ENCODE measurements around the gene PPM1M.

PPM1M gene, protein sequence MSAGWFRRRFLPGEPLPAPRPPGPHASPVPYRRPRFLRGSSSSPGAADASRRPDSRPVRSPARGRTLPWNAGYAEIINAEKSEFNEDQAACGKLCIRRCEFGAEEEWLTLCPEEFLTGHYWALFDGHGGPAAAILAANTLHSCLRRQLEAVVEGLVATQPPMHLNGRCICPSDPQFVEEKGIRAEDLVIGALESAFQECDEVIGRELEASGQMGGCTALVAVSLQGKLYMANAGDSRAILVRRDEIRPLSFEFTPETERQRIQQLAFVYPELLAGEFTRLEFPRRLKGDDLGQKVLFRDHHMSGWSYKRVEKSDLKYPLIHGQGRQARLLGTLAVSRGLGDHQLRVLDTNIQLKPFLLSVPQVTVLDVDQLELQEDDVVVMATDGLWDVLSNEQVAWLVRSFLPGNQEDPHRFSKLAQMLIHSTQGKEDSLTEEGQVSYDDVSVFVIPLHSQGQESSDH

DNA sequence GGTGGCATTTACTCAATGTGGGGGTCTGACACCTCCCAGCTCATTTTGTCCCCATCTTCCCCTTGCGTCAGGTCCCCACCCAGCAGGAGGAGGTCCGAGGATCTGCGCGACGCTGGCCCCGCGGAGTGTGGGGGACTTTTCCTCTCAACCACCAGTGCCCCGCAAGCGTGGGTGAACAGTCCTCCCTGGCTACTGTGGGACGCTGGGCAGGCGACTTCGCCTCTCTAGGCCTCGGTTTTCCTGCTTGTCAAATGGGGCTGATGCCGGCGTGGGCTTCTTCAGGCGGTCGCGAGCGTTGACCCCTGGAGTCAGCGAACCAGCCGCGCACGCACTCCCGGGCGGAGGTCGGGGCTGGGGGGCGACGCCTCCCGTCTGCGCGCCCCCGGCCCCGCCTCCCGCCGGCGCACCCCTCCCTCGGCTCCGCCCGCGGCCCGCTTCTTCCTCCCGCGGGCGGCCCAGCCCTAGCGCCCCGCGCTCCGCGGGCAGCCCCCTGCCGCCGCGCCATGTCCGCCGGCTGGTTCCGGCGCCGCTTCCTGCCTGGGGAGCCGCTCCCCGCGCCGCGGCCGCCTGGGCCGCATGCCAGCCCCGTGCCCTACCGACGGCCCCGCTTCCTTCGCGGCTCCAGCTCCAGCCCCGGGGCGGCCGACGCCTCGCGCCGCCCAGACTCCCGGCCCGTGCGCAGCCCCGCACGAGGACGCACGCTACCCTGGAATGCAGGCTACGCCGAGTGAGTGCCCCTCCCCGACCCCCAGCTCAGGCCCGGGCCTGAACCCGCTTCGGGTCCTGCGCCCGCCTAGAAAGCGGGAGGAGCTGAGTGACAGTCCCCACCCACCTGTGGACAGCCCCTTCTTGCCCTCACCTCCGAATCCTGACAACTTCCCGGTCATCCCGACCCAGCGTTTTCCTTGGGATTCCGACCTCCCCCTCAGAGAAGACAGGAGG lies at the start of gene PPM1M:
PPM1M (plus strand) TSS at position 438 of the 942 bp plus-strand sequence; CDS start at position 504, 66 bp downstream.
- DNase-seq (ENCODE audit: low spot score) = peak; percentile 77

DNA sequence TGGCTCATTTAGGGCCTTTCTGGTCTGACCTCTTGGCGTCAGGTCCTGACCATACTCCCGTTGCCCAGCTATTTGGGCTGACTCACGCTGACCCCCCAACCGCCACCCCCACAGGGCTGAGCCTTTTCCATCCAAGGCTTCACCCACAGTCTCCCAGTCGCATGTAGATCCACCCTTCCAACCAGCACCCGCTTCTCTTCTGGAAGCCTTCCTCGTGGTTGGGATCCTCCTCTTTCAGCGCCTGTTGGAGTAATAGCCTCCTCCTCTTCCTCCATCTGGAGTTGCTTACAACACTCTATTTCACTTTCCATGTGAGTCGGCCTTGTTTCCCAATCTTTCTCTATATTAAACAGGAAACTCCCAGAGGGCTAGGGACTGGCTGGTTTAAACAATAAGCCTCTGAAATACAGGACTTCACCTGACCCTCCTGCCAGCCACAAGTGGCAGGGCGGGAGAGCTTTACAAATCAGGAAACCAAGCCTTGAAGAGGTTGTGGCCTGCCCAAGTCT lies 49.7 kb upstream of the PPM1M start:
- DNase-seq (ENCODE audit: low spot score) = no peak

DNA sequence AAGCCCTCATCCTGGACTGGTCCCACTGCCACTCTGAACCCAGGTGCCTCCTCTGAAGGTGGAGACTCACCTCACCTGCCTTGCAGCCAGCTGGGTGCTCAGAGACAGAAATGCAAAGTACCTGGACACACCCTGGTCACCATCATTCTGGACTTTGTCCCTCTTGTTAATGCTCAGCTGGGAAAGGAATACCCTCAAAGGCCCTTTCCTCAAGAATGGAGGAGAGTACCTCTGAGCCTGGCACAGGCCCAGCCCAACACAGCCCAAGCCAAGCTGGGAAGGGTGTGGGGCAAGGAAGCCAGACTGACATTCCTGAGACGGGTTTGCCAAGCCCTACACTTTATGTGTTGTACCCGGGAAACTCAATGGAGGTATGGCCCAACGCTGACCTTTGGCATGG lies 48.6 kb upstream of the PPM1M start:
- DNase-seq (ENCODE audit: low spot score) = no peak

DNA sequence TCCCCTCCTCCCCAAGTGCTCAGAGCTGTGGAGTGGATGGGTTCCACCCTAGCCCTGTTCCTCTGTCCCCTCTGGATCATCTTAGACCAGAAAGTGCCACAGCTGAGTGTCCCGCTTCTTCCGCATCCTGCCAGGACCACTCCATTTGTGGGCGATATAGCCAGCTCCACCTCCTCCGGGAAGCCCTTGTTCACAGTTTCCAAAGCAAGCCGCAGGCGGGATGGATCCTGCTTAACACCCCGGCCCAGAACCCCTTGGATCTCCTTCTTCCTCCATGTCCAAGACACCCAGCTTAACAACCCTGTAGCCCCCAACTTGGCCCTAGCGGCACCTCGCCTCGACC lies 48.1 kb upstream of the PPM1M start:
- DNase-seq (ENCODE audit: low spot score) = no peak

DNA sequence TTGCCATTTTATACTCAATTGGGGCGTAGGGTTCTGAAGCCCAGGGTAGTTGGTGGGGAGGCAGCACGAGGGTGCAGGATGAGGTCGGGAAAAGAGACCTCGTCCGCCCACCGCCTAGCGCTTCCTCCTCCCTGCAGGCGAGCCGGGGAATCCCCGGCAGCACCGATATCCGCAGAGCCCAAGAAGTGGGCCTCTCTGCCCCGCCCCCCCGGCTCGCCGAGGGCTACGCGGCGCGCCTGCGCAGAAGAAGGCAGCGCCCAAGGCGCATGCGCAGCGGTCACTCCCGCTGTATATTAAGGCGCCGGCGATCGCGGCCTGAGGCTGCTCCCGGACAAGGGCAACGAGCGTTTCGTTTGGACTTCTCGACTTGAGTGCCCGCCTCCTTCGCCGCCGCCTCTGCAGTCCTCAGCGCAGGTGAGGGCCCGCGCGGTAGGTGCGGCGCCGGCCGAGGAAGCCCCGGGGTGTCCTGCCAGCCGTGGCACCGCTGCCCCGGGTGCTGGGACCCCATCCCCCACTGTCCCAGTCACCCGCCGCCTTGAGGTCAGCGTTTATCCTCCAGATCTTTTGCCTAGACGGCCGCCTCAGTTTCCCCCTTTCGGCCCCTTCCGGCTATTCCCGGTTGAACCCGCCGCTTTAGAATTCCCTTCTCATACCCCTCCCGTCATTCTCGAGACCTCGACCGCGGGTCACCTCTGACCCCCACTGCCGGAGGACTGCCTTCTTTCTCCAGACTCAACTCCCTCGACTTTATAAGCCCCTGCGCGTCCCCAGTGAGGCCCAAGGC lies 47.5 kb upstream of the PPM1M start, which contains the start of gene ALAS1:
ALAS1 (plus strand) TSS at position 319 of the 784 bp plus-strand sequence. CDS start 1,082 bp downstream, outside the sequence.
- peak; percentile 90 for DNase-seq (ENCODE audit: low spot score)

DNA sequence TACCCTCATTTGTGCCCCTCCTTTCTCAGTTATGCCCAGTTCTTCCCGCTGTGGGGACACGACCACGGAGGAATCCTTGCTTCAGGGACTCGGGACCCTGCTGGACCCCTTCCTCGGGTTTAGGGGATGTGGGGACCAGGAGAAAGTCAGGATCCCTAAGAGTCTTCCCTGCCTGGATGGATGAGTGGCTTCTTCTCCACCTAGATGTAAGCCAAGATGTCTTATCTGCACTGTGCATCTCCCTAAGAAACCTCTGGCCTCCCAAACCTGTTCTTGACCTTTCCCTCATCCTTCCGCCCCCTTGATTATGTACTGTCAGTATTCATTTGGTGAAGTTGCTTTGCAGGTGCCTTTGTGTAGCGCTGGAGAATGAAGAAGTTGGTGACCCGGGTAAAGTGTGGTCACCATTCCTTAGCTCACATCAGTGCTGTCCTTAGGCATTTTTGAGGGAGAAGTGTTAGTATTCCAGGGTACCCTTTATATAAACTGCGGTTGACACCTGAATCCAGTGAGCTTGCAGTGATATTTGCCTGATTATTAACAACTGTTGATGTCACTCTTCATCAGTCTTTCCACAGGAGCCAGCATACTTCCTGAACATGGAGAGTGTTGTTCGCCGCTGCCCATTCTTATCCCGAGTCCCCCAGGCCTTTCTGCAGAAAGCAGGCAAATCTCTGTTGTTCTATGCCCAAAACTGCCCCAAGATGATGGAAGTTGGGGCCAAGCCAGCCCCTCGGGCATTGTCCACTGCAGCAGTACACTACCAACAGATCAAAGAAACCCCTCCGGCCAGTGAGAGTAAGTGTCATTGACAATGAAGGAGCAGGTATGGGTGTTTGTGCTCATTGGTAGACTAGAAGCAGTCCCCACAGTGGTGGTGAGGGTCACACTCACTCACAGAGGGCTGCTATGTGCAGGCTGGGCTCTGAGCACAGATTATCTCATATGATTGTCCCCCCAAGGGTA lies 46.6 kb upstream of the PPM1M start:
- DNase-seq (ENCODE audit: low spot score) = no peak

DNA sequence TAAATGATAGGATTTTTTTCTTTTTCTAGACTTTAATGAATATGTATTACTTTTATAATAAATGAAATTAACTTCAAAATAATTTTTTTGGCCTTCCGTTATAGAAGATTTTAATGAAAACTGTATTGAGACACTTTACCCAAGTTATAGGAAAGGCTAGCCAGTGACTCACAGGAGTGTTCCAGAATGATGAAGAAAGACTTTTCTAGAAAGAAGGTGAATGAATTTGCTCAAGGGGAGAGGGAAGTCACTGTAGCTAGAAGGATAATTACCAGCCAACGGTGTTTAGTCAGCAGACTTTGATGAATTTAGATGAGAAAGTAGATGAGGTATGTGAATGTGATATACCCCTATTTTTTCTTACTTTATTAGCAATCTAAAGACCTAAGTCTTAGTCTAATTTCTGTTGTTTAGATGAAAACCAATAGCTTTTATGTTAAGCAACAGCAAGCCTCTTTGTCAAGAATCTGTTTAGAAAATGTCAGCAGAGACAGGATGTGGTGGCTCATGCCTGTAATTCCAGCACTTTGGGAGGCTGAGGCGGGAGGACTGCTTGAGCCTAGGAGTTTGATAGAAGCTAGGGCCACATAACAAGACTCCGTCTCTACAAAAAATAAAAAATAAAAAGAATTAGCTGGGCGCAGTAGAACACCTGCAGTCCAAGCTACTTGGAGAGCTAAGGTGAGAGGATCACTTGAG lies 44.4 kb upstream of the PPM1M start:
- no peak for DNase-seq (ENCODE audit: low spot score)

DNA sequence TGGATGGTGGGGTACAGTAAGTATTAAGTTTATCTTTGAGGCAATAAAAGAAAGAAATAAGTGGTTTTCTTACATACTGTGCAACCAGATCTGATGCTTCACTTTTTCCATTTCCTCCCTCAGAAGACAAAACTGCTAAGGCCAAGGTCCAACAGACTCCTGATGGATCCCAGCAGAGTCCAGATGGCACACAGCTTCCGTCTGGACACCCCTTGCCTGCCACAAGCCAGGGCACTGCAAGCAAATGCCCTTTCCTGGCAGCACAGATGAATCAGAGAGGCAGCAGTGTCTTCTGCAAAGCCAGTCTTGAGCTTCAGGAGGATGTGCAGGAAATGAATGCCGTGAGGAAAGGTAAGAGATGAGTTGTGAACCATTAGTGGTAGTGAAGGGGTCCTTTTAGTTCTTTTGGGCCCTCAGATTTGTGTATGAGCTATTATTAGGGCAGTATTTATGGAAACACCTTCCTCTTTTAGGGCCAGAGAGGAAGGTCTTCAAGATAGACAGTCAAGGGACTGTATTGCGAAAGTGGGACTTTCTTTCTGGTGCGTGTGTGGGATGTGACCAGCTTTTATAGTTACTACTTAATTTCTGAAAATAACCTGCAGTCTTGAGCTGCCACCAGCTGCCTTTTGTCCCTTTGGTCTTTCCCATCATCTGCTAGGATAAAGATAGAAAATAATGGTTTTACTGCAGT lies 43.0 kb upstream of the PPM1M start:
- no peak for DNase-seq (ENCODE audit: low spot score)

DNA sequence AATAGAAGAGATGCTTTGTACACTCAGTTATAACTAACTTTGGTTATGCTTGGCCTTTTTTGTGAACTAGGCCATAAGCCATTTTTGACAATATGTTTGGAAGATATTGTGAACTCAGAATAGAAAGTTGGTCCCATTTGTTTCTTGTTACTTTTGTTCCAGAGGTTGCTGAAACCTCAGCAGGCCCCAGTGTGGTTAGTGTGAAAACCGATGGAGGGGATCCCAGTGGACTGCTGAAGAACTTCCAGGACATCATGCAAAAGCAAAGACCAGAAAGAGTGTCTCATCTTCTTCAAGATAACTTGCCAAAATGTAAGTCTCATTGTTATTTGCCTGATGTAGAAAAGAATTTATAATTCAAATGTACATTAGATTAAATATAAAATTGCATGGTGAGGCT lies 41.9 kb upstream of the PPM1M start:
- DNase-seq (ENCODE audit: low spot score) = no peak

DNA sequence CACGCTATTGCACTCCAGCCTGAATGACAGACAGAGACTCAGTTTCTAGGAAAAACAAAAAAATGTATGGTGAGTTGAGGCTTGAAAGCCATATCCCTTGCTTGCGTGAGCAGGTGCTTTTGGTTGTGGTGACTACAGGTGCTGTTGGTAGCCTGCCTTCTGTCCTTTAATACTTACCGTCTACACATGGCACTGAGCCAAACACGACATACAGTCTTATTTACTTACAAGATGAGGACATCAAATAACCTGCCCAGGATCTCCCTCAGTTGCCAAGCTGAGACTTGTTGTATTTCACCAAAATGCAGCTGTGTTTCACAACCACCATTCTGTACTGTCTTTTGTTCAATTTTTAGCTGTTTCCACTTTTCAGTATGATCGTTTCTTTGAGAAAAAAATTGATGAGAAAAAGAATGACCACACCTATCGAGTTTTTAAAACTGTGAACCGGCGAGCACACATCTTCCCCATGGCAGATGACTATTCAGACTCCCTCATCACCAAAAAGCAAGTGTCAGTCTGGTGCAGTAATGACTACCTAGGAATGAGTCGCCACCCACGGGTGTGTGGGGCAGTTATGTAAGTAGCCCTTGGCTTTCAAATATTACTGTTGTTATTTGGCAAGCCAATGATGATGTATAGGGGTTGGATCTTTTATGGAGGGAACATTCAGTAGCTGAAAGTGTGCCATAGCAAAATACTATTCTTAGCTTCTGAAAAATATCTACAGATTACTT lies 41.1 kb upstream of the PPM1M start:
- no peak for DNase-seq (ENCODE audit: low spot score)

DNA sequence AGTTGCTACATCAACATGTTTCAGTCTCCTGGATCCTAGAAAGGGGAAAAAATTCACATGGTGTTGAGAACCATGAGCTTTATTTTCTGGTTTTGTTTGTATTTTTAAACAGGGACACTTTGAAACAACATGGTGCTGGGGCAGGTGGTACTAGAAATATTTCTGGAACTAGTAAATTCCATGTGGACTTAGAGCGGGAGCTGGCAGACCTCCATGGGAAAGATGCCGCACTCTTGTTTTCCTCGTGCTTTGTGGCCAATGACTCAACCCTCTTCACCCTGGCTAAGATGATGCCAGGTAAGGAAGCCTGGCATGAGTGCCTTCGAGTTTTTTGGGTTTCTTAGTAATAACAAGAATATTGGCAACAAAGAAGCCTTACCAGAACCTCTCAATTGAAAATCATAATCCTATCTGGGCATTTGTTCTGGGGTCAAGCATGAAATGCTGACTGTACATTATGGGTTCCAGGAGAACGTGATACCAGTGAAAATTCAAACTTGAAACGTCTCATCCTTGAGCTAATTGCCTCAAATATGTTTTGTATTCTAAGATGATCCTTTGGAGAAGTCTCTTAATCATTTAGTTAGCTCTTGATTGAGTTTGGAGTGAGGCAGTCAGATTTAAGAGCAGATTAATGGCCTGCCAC lies 39.7 kb upstream of the PPM1M start:
- no peak for DNase-seq (ENCODE audit: low spot score)

DNA sequence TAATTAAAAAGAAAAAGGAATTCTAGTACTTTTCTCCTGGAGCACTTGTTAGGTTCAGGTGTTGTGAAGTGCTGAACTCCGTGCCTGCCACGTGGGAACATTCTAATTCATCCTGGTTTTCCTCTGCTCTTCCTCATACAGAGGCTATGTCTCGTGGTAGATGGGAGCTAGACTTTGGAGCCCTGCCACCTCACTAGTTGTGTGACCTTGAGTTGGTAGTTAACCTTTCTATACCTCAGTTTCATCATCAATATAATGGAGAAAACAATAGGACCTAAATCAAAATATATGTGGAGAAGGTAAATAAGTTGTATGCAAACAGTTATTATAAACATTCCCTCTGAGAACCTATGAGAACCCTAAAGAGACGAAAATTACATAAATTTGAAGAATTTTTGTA lies 37.0 kb upstream of the PPM1M start:
- DNase-seq (ENCODE audit: low spot score) = no peak

DNA sequence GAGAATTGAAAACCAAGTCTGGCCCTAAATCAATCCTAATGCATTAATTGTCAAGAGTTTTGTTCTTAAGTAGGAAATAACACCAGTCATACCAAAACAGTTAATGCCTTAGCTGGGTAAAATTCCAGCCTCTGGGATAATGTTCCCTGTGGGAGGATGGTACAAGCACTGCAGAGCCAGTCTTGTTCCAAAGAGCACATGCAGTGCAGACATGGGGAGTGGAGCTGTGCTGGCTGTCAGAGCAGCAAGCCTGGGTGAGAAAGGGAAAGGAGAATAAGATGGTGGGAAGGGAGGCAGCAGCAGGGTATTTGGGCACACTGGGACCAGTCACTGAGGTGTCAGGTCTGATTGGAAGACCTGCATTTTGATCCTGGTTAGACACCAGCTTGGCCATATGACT lies 35.5 kb upstream of the PPM1M start:
- DNase-seq (ENCODE audit: low spot score) = no peak

DNA sequence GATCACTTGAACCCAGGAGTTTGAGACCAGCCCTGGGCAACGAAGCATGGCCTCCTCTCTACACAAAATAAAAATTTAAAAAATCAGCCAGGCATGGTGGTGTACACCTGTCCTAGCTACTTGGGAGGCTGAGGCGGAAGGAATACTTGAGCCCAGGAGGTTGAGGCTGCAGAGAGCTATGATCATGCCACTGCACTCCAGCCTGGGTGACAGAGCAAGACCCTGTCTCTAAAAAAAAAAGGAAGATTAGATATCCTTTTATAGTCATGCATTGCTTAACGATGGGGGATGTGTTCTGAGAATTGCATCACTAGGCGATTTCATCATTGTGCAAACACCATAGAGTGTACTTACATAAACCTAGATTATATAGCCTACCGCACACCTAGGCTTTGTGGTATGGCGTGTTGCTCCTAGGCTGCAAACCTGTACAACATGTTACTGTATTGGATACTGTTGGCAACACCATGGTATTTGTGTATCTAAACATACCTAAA lies 35.0 kb upstream of the PPM1M start:
- DNase-seq (ENCODE audit: low spot score) = no peak

DNA sequence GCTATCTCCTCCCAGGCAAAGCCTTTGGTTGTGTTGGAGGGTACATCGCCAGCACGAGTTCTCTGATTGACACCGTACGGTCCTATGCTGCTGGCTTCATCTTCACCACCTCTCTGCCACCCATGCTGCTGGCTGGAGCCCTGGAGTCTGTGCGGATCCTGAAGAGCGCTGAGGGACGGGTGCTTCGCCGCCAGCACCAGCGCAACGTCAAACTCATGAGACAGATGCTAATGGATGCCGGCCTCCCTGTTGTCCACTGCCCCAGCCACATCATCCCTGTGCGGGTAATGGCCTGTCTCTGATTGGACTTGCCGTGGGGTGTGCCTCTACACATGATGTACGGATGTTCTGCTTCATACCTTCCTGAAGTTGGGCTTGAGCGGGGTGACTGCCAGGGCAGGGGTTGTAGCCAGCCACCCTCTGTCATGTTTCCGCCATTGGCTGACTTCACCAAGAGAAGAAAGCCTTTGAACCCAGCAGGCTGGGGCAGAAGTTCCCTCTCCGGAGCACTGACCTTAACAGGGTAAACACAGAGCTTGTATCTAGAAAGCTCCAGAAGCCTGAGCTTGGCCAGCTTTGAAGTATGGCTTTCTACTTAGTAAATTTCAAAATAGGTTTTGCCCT lies 34.2 kb upstream of the PPM1M start:
- DNase-seq (ENCODE audit: low spot score) = no peak

DNA sequence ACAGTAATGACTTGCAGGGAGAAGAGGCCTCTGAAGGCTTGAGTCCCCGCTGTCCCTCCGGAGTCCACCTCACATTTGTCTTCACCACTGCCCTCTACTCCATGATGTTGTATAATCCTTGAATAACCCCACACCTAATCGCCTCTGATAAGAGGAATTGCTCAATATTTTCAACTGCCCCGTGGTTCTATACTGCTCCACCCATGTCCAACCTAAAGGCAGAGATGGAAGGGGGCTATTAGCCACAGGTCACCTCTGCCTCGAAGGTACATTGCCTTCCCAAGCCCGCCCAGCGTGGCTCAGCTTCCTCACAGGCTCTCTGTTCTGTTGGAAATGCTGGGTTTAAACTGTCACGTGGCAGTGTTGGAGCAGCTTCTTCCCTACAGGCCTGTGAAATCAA lies 32.6 kb upstream of the PPM1M start:
- no peak for DNase-seq (ENCODE audit: low spot score)

DNA sequence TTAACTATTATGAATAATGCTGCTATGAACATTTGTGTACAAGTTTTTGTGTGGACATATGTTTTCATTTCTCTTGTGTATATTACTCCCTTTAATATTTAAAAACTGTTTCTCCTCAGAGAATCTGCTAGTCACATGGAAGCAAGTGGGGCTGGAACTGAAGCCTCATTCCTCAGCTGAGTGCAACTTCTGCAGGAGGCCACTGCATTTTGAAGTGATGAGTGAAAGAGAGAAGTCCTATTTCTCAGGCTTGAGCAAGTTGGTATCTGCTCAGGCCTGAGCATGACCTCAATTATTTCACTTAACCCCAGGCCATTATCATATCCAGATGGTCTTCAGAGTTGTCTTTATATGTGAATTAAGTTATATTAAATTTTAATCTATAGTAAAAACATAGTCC lies 31.7 kb upstream of the PPM1M start:
- no peak for DNase-seq (ENCODE audit: low spot score)

DNA sequence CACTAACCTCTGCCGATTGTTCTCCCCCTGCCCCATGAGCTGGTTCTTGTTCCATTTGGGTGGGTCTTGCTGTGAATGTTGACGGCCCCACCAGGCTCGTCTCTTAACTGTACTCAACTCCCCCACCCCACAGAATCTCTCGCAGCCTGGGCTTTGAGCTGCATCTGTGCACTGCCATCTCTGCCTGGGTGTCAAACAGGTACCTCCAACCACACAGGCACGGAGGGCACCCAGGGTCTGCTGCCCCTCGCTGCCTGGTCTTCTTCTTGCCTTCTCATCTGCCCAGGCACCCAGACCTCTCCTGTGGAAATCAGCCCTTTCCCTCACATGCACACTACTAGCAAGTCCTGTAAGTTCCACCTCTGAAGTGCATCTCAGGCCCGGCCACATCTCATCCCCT lies 30.2 kb upstream of the PPM1M start:
- DNase-seq (ENCODE audit: low spot score) = no peak

Measured in HuH-7.5 (cell line).